MM.1S (cell line): ENCODE data around the gene EAPP.

Source experiments
- CTCF ChIP-seq: fragments of 300-600 bp; sonication (generic); IDR thresholded peaks from 2 replicates; pipeline ENCODE4 v1.5.1; 2016; ENCODE audit warnings: antibody characterized with exemption, low read length, mixed read lengths
- EZH2 ChIP-seq: fragments of 300-600 bp; sonication (generic); optimal IDR thresholded peaks from 2 replicates; pipeline ENCODE3; 2017; ENCODE audit warnings: low read depth, mild to moderate bottlenecking, antibody characterized with exemption, low read length, mixed read lengths
- EZH2phosphoT487 ChIP-seq: fragments of 300-600 bp; sonication (generic); IDR thresholded peaks from 2 replicates; pipeline ENCODE4 v1.6.1; 2018; ENCODE audit warnings: antibody characterized with exemption, low read length

DNA sequence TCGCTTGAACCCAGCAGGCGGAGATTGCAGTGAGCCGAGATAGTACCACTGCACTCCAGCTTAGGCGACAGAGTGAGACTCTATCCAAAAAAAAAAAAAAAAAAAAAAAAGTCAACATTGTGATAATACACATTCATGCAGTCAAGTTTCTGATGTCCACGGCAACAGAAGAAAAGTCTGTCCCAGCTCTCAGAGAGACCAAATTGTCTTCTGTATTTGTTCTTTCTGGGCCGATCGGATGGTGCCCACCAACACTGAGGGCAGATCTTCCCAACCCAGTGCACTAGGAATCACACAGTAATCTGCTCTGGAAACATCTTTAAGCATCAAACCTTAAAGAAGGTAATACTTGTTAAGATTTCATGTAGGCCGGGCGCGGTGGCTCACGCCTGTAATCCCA is 31.6 kb downstream of the EAPP start:
- TF ChIP-seq CTCF (no peak), EZH2phosphoT487 (no peak), EZH2 (no peak)
